ENCODE results near the gene GUCY2C.
"Not testable (repeated sequence)": the region's sequence is repeated elsewhere in the genome, so short reads cannot be mapped to it uniquely, and the experiment has no call there.

GUCY2C gene
- 0 to 0.15 (median 0) reads per million in 4 donors for total RNA-seq

- DNase-seq: no peak
Observed at GRCh38 chr12:14696265-14696741, at the start of gene GUCY2C. GUCY2C (minus strand) TSS chr12:14696599; CDS start chr12:14696448, 151 bp downstream.

GRCh38 chr12:14743061-14743460 lies 46.7 kb upstream of the GUCY2C start:
- DNase-seq: no peak

- DNase-seq: no peak
Observed at GRCh38 chr12:14741942-14742341, 45.5 kb upstream of the GUCY2C start.

GRCh38 chr12:14741153-14741552 lies 44.8 kb upstream of the GUCY2C start:
- DNase-seq: no peak

GRCh38 chr12:14736441-14736840 lies 40.0 kb upstream of the GUCY2C start:
- DNase-seq: not testable (repeated sequence)

- DNase-seq: no peak
Observed at GRCh38 chr12:14731821-14732220, 35.4 kb upstream of the GUCY2C start.

- no peak for DNase-seq
Observed at GRCh38 chr12:14729586-14729985, 33.2 kb upstream of the GUCY2C start.

- peak; percentile 10 to 54 (median 38) for DNase-seq
Observed at GRCh38 chr12:14723763-14724162, 27.4 kb upstream of the GUCY2C start.

- DNase-seq: peak; percentile 11 to 50 (median 17)
Observed at GRCh38 chr12:14716848-14717444, 20.5 kb upstream of the GUCY2C start.

- DNase-seq: no peak
Observed at GRCh38 chr12:14714437-14714836, 18.0 kb upstream of the GUCY2C start.

- no peak for DNase-seq
Observed at GRCh38 chr12:14710632-14711320, 14.4 kb upstream of the GUCY2C start.

- DNase-seq: no peak
Observed at GRCh38 chr12:14701809-14702568, 5.6 kb upstream of the GUCY2C start.

- no peak for DNase-seq
Observed at GRCh38 chr12:14700935-14701334, 4.5 kb upstream of the GUCY2C start.

GRCh38 chr12:14699923-14700322 lies 3.5 kb upstream of the GUCY2C start:
- no peak for DNase-seq

GRCh38 chr12:14698555-14698954 lies 2.2 kb upstream of the GUCY2C start:
- DNase-seq: no peak

- DNase-seq: no peak
Observed at GRCh38 chr12:14695715-14696141, 671 bp downstream of the GUCY2C start.

- no peak for DNase-seq
Observed at GRCh38 chr12:14694970-14695369, 1.4 kb downstream of the GUCY2C start.

- no peak for DNase-seq
Observed at GRCh38 chr12:14694145-14694714, 2.2 kb downstream of the GUCY2C start.

- DNase-seq: no peak
Observed at GRCh38 chr12:14693116-14693515, 3.3 kb downstream of the GUCY2C start.

- no peak for DNase-seq
Observed at GRCh38 chr12:14691560-14691959, 4.8 kb downstream of the GUCY2C start.

GRCh38 chr12:14689996-14690395 lies 6.4 kb downstream of the GUCY2C start:
- no peak for DNase-seq

- no peak for DNase-seq
Observed at GRCh38 chr12:14689144-14689543, 7.3 kb downstream of the GUCY2C start.

- DNase-seq: not testable (repeated sequence)
Observed at GRCh38 chr12:14682231-14682630, 14.2 kb downstream of the GUCY2C start.
